Heart right ventricle (tissue), 16 donors: ENCODE measurements around the gene VCP. TPM values are rescaled to one million over a fixed set of nuclear protein-coding genes. Genes with fewer than 3 reads are reported as not detected.

Source experiments
- ATAC-seq, 8 donors: fragments of 200-7000 bp; cut with Tn5 transposase; one replicate each; pipeline ENCODE4 v1.9.1; 2020; ENCODE audit warnings: mild to moderate bottlenecking in 8 of 8, moderate library complexity in 8 of 8, moderate number of reproducible peaks in 1 of 8
- DNase-seq, 2 donors: peaks; one replicate each; pipeline ENCODE4 v3.0.0-alpha.2; 2020
- H3K27ac ChIP-seq, 10 donors: fragments of 200-600 bp; sonication (generic) in 2 of 10; one replicate each; pipeline versions ENCODE4 v1.5.0 to v1.8.0; 2020 to 2022; ENCODE audit warnings: mild to moderate bottlenecking in 3 of 10
- H3K27me3 ChIP-seq, 7 donors: fragments of 200-600 bp; one replicate each; pipeline ENCODE4 v1.8.0; 2021 to 2022; ENCODE audit warnings: mild to moderate bottlenecking in 2 of 7
- H3K36me3 ChIP-seq, 9 donors: fragments of 200-600 bp; sonication (generic) in 1 of 9; one replicate each; pipeline versions ENCODE4 v1.5.0 to v1.8.0; 2020 to 2022; ENCODE audit warnings: mild to moderate bottlenecking in 2 of 9
- H3K4me1 ChIP-seq, 9 donors: fragments of 200-600 bp; sonication (generic) in 1 of 9; one replicate each; pipeline versions ENCODE4 v1.5.0 to v1.8.0; 2020 to 2022; ENCODE audit warnings: mild to moderate bottlenecking in 4 of 9
- H3K4me3 ChIP-seq, 10 donors: fragments of 200-600 bp; sonication (generic) in 2 of 10; one replicate each; pipeline versions ENCODE4 v1.5.0 to v1.8.0; 2020 to 2022; ENCODE audit warnings: mild to moderate bottlenecking in 7 of 10, moderate library complexity in 2 of 10
- H3K9me3 ChIP-seq, 11 donors: fragments of 200-600 bp in 10 of 11; sonication (generic) in 2 of 11; one replicate each; pipeline versions ENCODE4 v1.5.0 to v1.8.0; 2013 to 2022; ENCODE audit warnings: mild to moderate bottlenecking in 2 of 11, control low read depth in 1 of 11, moderate library complexity in 1 of 11
- WGBS, 2 donors: extraction: QIAGEN DNeasy Blood & Tissue Kit; methylation state at CpG; one replicate each; pipeline ENCODE4 v1.1.7; 2013; ENCODE audit warnings: inconsistent platforms in 1 of 2; 5-methylcytosine and 5-hydroxymethylcytosine counted together
- intact Hi-C, 10 donors: fragments of 100-400 bp; cut with DNase I; formaldehyde crosslinking; loops; one replicate each; pipeline versions ENCODE4 v1.11.1 to v1.14.2; 2022
- polyA plus RNA-seq, 2 donors: library from polyadenylated mRNA; stranded (reverse); fragments of 200-250 nt; gene quantifications; one replicate each; pipeline ENCODE4 v1.2.3, GENCODE V29; 2013
- total RNA-seq, 10 donors: library from RNA; stranded (reverse); fragmentation: NEBNext Ultra II Directional in 3 of 10; extraction: Animal tissue kit (Norgen Biotek cat#: 25700) in 3 of 10; gene quantifications; one replicate each; pipeline versions ENCODE4 v1.2.1 to v1.2.4, GENCODE V29; 2021 to 2023
- TF ChIP-seq, protein P1 (sequence below), 9 donors: fragments of 200-600 bp; sonication (generic) in 2 of 9; IDR thresholded peaks; one replicate each; pipeline versions ENCODE4 v1.5.0 to v1.8.0; 2021 to 2022; ENCODE audit warnings: antibody characterized with exemption in 9 of 9, mild to moderate bottlenecking in 5 of 9, moderate library complexity in 1 of 9
- donor health status: Arrhythmogenic right ventricular cardiomyopathy.
- donor health status: ischemic (EF 13 %, LVEDD 7.1; RV severe dilation, severe dysfunction).
- donor health status: healthy with polysubstance abuse.
- donor health status: DM: no; HTN: yes; CAD: no.
- donor health status: DM: no; HTN: no; CAD: no.
- donor health status: ischemic (EF 25% LVEDD 6.9; RV normal size, moderate dysfunction).
- donor health status: ischemic (EF 25% LVEDD 5.7; RV mildly dilated, moderate dysfunction).
- donor health status: healthy.
- donor health status: DM: yes; HTN: yes; CAD: no.
- donor health status: Ischemic cardiomyopathy.
- donor health status: ischemic (EF 35%, LVEDD 5.7; RV mildly dilated, moderate dysfunction).
- donor health status: nonischemic (EF 11% LVEDD 7.7; RV severe dilation, severe dysfunction).
- donor health status: DM: yes; HTN: yes; CAD: no.
- donor health status: PGD.
- donor health status: ischemic (EF 29% LVEDD 5.4; RV normal size, mild dysfunction).
- donor health status: nonischemic (EF 23%, LVEDD 6.1; RV moderate dilation, normal function).

The VCP gene
- total and polyA plus RNA-seq, 12 donors, result 69.9 to 385 (median 287) TPM

DNA sequence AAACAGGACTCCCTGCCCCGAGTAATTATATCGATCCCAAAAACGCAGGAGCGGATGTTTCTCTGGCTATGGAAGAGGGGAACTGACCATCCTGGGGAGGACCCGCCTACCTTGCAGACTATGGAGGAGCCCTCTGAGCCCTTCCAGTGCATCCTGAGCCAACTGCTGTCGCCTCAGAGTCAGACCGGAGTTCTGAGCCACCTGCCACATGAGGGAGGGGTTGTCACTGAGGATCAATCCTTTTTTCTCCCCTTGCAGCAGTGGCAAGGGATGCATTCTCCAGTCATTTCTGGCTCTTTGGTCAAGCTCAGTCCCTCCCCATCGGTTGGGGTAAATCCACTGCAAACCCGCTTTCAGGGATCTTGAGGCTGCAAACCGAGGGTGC is 6.6 kb upstream of the VCP start:
- H3K27me3 ChIP-seq, result no peaks in the 10 kb centered on the region
- no peak for DNase-seq
- H3K27ac ChIP-seq, result peak overlapping the region in 9 of 10 donors; percentile 55 to 83 (median 69)
- 5 to 8% methylated on average over 10 of the region's 10 CpGs for WGBS, 2 donors
- no peak for ATAC-seq
- H3K36me3 ChIP-seq, result peaks cover 0 to 31% (median 0%) of the 10 kb centered on the region in 9 donors
- H3K4me1 ChIP-seq, result peaks cover 0 to 23% (median 14%) of the 10 kb centered on the region in 9 donors
- TF ChIP-seq, protein P1, sequence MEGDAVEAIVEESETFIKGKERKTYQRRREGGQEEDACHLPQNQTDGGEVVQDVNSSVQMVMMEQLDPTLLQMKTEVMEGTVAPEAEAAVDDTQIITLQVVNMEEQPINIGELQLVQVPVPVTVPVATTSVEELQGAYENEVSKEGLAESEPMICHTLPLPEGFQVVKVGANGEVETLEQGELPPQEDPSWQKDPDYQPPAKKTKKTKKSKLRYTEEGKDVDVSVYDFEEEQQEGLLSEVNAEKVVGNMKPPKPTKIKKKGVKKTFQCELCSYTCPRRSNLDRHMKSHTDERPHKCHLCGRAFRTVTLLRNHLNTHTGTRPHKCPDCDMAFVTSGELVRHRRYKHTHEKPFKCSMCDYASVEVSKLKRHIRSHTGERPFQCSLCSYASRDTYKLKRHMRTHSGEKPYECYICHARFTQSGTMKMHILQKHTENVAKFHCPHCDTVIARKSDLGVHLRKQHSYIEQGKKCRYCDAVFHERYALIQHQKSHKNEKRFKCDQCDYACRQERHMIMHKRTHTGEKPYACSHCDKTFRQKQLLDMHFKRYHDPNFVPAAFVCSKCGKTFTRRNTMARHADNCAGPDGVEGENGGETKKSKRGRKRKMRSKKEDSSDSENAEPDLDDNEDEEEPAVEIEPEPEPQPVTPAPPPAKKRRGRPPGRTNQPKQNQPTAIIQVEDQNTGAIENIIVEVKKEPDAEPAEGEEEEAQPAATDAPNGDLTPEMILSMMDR (IDR thresholded peaks at IDR 0.05), result no peak
- H3K4me3 ChIP-seq, result peak overlapping the region; percentile 36 to 88 (median 71)
- H3K9me3 ChIP-seq, result no peaks in the 10 kb centered on the region
- intact Hi-C loops, result loop anchor here in 1 of 10 donors (10.0 kb wide), 1 partner anchor 84 kb away; no protein-coding TSS in a partner anchor

DNA sequence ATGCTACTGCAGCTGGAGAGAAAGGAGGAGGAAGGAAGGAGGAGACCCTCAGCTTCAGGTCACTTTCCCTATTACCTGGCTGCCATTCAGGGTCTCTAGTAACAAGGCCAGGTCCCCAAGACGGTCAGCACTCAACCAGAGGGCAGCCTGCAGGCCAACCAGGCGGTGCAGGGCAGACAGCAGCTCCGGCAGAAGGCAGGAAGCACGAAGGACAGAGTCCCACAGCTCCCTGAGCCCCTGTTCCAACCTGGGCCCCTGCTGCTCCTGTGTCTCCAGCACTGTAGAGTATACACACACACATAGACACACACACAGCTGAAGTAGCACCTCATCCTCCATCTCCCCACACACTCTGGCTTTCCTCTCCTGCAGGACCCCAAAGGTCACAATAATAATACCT is 5.6 kb upstream of the VCP start:
- TF ChIP-seq, protein P1 (IDR thresholded peaks at IDR 0.05), result no peak
- Histone ChIP-seq H3K9me3 (no peaks in the 10 kb centered on the region), H3K36me3 (peaks cover 0 to 37% (median 0%) of the 10 kb centered on the region in 9 donors), H3K4me1 (peaks cover 0 to 25% (median 15%) of the 10 kb centered on the region in 9 donors), H3K4me3 (no peak overlapping the region), H3K27ac (no peak overlapping the region), H3K27me3 (no peaks in the 10 kb centered on the region)
- ATAC-seq (no peak), DNase-seq (no peak)
- WGBS, 2 donors, result 70 to 80% methylated on average over 4 of the region's 4 CpGs
- intact Hi-C loops, result loop anchor here in 1 of 10 donors (10.0 kb wide), 1 partner anchor 83 kb away; no protein-coding TSS in a partner anchor

DNA sequence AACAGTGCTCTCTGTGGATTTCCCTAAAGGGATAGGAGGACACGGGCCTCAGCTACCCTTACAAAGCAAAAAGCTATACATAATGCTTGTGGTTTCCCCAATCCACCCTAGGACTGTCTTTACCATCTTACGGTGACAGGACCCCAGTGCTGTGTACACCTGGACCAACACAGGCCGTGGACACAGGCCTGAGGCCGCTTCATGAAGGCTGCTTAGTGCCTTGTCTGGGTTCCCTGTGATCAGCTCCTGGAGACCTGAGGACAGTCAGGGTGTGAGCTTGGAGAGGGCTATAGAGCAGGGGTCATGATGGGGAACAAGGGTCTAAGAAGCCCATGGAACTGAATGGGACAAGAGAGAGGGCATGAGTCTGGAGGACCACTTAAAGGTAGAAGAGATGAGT is 4.4 kb upstream of the VCP start:
- no peak overlapping the region for H3K27ac ChIP-seq
- TF ChIP-seq, protein P1 (IDR thresholded peaks at IDR 0.05), result no peak
- intact Hi-C loops, result loop anchor here in 1 of 10 donors (10.0 kb wide), 1 partner anchor 82 kb away; no protein-coding TSS in a partner anchor
- no peak overlapping the region for H3K4me3 ChIP-seq
- DNase-seq (no peak), ATAC-seq (no peak)
- H3K9me3 ChIP-seq, result no peaks in the 10 kb centered on the region
- peaks cover 0 to 37% (median 0%) of the 10 kb centered on the region in 9 donors for H3K36me3 ChIP-seq
- H3K27me3 ChIP-seq, result no peaks in the 10 kb centered on the region
- H3K4me1 ChIP-seq, result peaks cover 0 to 28% (median 17%) of the 10 kb centered on the region in 9 donors
- WGBS, 2 donors, result 98 to 99% methylated on average over 4 of the region's 4 CpGs

DNA sequence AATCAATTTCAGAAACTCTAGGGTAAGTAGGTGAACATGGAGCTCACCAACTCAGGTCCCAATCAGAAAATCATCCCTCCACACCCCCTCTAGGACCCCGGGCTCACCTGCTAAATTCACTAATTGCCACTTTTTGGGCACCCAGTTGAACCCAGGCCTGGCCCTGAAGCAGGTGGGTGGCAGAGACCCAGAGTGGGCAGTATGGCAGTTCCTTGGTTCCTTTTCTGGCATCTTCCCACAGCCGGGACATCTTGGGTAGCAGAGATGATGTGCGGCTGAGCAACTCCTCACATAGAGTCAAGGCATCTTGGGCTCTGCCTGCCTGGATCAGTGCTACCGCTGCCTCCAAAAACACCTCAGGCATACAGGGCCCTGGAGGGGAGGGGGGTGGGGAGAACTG is 2.9 kb upstream of the VCP start:
- Histone ChIP-seq H3K4me3 (no peak overlapping the region), H3K9me3 (no peaks in the 10 kb centered on the region), H3K27me3 (no peaks in the 10 kb centered on the region), H3K4me1 (peaks cover 0 to 35% (median 23%) of the 10 kb centered on the region in 9 donors), H3K36me3 (peaks cover 0 to 42% (median 0%) of the 10 kb centered on the region in 9 donors), H3K27ac (no peak overlapping the region)
- intact Hi-C loops, result loop anchor here in 1 of 10 donors (10.0 kb wide), 1 partner anchor 81 kb away; no protein-coding TSS in a partner anchor
- ATAC-seq, result no peak
- DNase-seq, result no peak
- WGBS, 2 donors, result 98 to 100% methylated on average over 4 of the region's 4 CpGs
- TF ChIP-seq, protein P1 (IDR thresholded peaks at IDR 0.05), result no peak
